GM10847 (cell line): Measurements from ENCODE around the gene VCPKMT.

ENCODE experiments used
- POLR2A ChIP-seq: IDR thresholded peaks from 2 replicates; pipeline ENCODE4 v1.6.1; 2011; ENCODE audit not compliant: insufficient read length; ENCODE audit errors: extremely low read depth

The VCPKMT gene

GRCh38 chr14:50116181-50116956 lies at the start of gene VCPKMT:
TSS of gene VCPKMT (minus strand) at chr14:50116572. CDS start at chr14:50116552, 20 bp downstream.
- peak; percentile 77 for TF ChIP-seq POLR2A

- no peak for TF ChIP-seq POLR2A
These were observed 39.7 kb upstream of the VCPKMT start for GRCh38 chr14:50156111-50156510.

GRCh38 chr14:50148799-50149198 lies 32.4 kb upstream of the VCPKMT start:
- no peak for TF ChIP-seq POLR2A

- no peak for TF ChIP-seq POLR2A
These were observed 22.8 kb upstream of the VCPKMT start for GRCh38 chr14:50139192-50139591.

GRCh38 chr14:50127802-50128201 lies 11.4 kb upstream of the VCPKMT start:
- no peak for TF ChIP-seq POLR2A

GRCh38 chr14:50123062-50123461 lies 6.7 kb upstream of the VCPKMT start:
- no peak for TF ChIP-seq POLR2A

GRCh38 chr14:50122291-50122690 lies 5.9 kb upstream of the VCPKMT start:
- TF ChIP-seq POLR2A: no peak

GRCh38 chr14:50121486-50121885 lies 5.1 kb upstream of the VCPKMT start:
- TF ChIP-seq POLR2A: no peak

GRCh38 chr14:50117456-50117855 lies 1.1 kb upstream of the VCPKMT start:
- no peak for TF ChIP-seq POLR2A

GRCh38 chr14:50116966-50117365 lies 594 bp upstream of the VCPKMT start:
- no peak for TF ChIP-seq POLR2A

- TF ChIP-seq POLR2A: no peak
These were observed 2.9 kb downstream of the VCPKMT start for GRCh38 chr14:50113381-50114035.

- TF ChIP-seq POLR2A: no peak
These were observed 5.9 kb downstream of the VCPKMT start for GRCh38 chr14:50110323-50111037.

GRCh38 chr14:50109342-50109741 lies 7.0 kb downstream of the VCPKMT start:
- no peak for TF ChIP-seq POLR2A

GRCh38 chr14:50107850-50108249 lies 8.5 kb downstream of the VCPKMT start:
- TF ChIP-seq POLR2A: no peak

GRCh38 chr14:50106178-50106577 lies 10.2 kb downstream of the VCPKMT start:
- TF ChIP-seq POLR2A: no peak

GRCh38 chr14:50103558-50103957 lies 12.8 kb downstream of the VCPKMT start:
- TF ChIP-seq POLR2A: no peak

GRCh38 chr14:50101417-50101816 lies 15.0 kb downstream of the VCPKMT start:
- no peak for TF ChIP-seq POLR2A

GRCh38 chr14:50100805-50101204 lies 15.6 kb downstream of the VCPKMT start:
- TF ChIP-seq POLR2A: no peak
